Sigmoid colon (tissue), 4 donors: ENCODE measurements around the gene FAM131C.

ENCODE experiments used
- POLR2A ChIP-seq, 2 donors: fragments of 450-650 bp; IDR thresholded peaks; one replicate each; pipeline ENCODE4 v1.6.1; 2016; ENCODE audit warnings: antibody characterized with exemption in 2 of 2, mild to moderate bottlenecking in 2 of 2, moderate library complexity in 2 of 2
- POLR2AphosphoS5 ChIP-seq, 4 donors: sonication (generic); formaldehyde crosslinking; IDR thresholded peaks; one replicate each; pipeline ENCODE4 v1.6.1; 2017; ENCODE audit warnings: antibody characterized with exemption in 4 of 4

GRCh38 chr1:16095447-16095846 is 22.0 kb upstream of the FAM131C start:
- TF ChIP-seq POLR2AphosphoS5 (IDR thresholded peaks at IDR 0.05) (no peak), POLR2A (IDR thresholded peaks at IDR 0.05) (no peak)
